Ovary (tissue), 3 donors: ENCODE results near the gene MAD1L1.

ENCODE experiments used
- EP300 ChIP-seq: sonication (generic); formaldehyde crosslinking; IDR thresholded peaks from one replicate; pipeline ENCODE4 v1.6.1; 2017; ENCODE audit warnings: antibody characterized with exemption
- POLR2A ChIP-seq: fragments of 450-650 bp; IDR thresholded peaks from one replicate; pipeline ENCODE4 v1.6.1; 2017; ENCODE audit warnings: antibody characterized with exemption, mild to moderate bottlenecking, moderate library complexity
- TF ChIP-seq, protein P1 (sequence below), 3 donors: fragments of 450-650 bp in 2 of 3; fragments of 200-600 bp in 1 of 3; IDR thresholded peaks; one replicate each; pipeline versions ENCODE4 v1.5.1 to v1.8.0; 2016 to 2022; ENCODE audit warnings: antibody characterized with exemption in 3 of 3, mild to moderate bottlenecking in 1 of 3
- donor health status: DM: no; HTN: no; CAD: no.

DNA sequence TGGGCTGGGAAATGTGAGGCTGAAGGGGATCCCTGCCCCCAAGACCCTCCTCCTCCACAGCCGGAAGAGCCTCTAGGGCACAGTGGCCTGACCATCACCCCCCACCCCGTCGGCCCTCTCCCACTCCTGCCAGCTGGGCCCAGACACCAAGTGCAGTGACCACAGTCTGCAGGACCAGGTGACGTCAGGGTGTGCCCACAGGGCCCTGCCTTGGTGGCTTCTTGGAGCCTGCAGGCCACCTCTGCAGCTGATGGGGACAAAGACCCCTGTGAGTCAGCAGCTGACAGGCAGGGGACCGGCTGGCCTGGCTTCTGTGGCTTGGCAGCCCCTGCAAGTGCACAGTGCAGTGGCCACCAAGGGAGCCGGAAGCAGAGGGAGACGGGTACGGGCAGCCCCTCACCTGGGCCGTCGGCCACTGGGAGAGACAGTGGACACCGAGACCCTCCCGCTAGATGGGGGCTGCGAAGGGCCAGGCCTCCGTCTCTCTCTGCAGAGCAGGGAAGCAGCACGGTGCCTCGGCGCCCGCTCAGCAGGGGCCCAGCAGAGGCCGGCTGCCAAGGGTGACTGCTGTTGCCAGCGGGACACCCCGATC is 288.0 kb downstream of the MAD1L1 start:
- TF ChIP-seq, protein P1, sequence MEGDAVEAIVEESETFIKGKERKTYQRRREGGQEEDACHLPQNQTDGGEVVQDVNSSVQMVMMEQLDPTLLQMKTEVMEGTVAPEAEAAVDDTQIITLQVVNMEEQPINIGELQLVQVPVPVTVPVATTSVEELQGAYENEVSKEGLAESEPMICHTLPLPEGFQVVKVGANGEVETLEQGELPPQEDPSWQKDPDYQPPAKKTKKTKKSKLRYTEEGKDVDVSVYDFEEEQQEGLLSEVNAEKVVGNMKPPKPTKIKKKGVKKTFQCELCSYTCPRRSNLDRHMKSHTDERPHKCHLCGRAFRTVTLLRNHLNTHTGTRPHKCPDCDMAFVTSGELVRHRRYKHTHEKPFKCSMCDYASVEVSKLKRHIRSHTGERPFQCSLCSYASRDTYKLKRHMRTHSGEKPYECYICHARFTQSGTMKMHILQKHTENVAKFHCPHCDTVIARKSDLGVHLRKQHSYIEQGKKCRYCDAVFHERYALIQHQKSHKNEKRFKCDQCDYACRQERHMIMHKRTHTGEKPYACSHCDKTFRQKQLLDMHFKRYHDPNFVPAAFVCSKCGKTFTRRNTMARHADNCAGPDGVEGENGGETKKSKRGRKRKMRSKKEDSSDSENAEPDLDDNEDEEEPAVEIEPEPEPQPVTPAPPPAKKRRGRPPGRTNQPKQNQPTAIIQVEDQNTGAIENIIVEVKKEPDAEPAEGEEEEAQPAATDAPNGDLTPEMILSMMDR (IDR thresholded peaks at IDR 0.05) = no peak
- TF ChIP-seq POLR2A (no peak), EP300 (no peak)
